HCT116 (cell line): ENCODE measurements around the gene TIMD4.

Experiments
- CTCF ChIP-seq, 3 experiments: fragments of 200-600 bp in 1 of 3; sonication (generic) in 1 of 3; IDR thresholded peaks in 2 of 3; conservative IDR thresholded peaks in 1 of 3; 2 replicates each; pipeline ENCODE4 v1.5.1; 2012 to 2017; ENCODE audit warnings: low read depth in 2 of 3, low read length in 2 of 3, antibody characterized with exemption in 1 of 3, borderline replicate concordance in 1 of 3, control low read depth in 1 of 3, mild to moderate bottlenecking in 1 of 3, mixed read lengths in 1 of 3, mixed run types in 1 of 3, moderate library complexity in 1 of 3; ENCODE audit not compliant: insufficient read depth in 1 of 3
- EZH2 ChIP-seq: fragments of 200-600 bp; sonication (generic); IDR thresholded peaks from 2 replicates; pipeline ENCODE4 v1.6.1; 2017; ENCODE audit warnings: antibody characterized with exemption, mixed run types
- MAX ChIP-seq: IDR thresholded peaks from 2 replicates; pipeline ENCODE4 v1.6.1; 2012
- POLR2A ChIP-seq: IDR thresholded peaks from 2 replicates; pipeline ENCODE4 v1.7.0; 2011; ENCODE audit warnings: borderline replicate concordance; ENCODE audit not compliant: insufficient read depth, insufficient read length; ENCODE audit errors: extremely low read depth
- POLR2AphosphoS5 ChIP-seq: IDR thresholded peaks from 2 replicates; pipeline ENCODE4 v1.6.1; 2011; ENCODE audit warnings: mild to moderate bottlenecking, low read depth, low read length, moderate library complexity
- RAD21 ChIP-seq: IDR thresholded peaks from 2 replicates; pipeline ENCODE4 v1.6.1; 2012; ENCODE audit warnings: low read depth, mild to moderate bottlenecking
- REST ChIP-seq: IDR thresholded peaks from 2 replicates; pipeline ENCODE4 v1.6.1; 2012; ENCODE audit warnings: low read depth

GRCh38 chr5:156981481-156981880 lies 18.5 kb upstream of the TIMD4 start:
- TF ChIP-seq REST (no peak), RAD21 (no peak), CTCF (IDR thresholded peaks at IDR 0.05 in 2 of 3, conservative IDR thresholded peaks at IDR 0.05 in 1 of 3; ENCODE audit: borderline replicate concordance in 1 of 3, insufficient read depth in 1 of 3, low read depth in 2 of 3, low read length in 2 of 3) (no peak), EZH2 (no peak), POLR2AphosphoS5 (no peak), POLR2A (no peak), MAX (no peak)
